NCI-H146 (cell line): ENCODE data around the gene CCDC194.

Experiments used
- DNase-seq: peaks from one replicate; lab custom pipeline; 2025; lab: John Stamatoyannopoulos, UW

CCDC194 gene

GRCh38 chr19:17406046-17406886, 12.3 kb upstream of the CCDC194 start:
- no peak for DNase-seq

GRCh38 chr19:17405250-17406045, 11.5 kb upstream of the CCDC194 start, which contains the start of gene BST2:
Gene BST2, minus strand, starts transcription at chr19:17405630. Its CDS starts 55 bp downstream, at chr19:17405575.
- DNase-seq = no peak

GRCh38 chr19:17404621-17405249, 10.7 kb upstream of the CCDC194 start:
- DNase-seq = no peak

- DNase-seq = no peak
Observed at GRCh38 chr19:17404015-17404414, 10.0 kb upstream of the CCDC194 start.

GRCh38 chr19:17402982-17403855, 9.2 kb upstream of the CCDC194 start:
- DNase-seq = peak; percentile 57

GRCh38 chr19:17401628-17402027, 7.6 kb upstream of the CCDC194 start:
- no peak for DNase-seq

- no peak for DNase-seq
Observed at GRCh38 chr19:17398902-17399527, 5.0 kb upstream of the CCDC194 start.

GRCh38 chr19:17394891-17395415, 957 bp upstream of the CCDC194 start:
- peak; percentile 53 for DNase-seq

GRCh38 chr19:17393002-17393401, 994 bp downstream of the CCDC194 start:
- DNase-seq = no peak

GRCh38 chr19:17391371-17392151, 2.4 kb downstream of the CCDC194 start:
- no peak for DNase-seq

- peak; percentile 93 for DNase-seq
Observed at GRCh38 chr19:17390665-17391370, 3.2 kb downstream of the CCDC194 start.

- no peak for DNase-seq
Observed at GRCh38 chr19:17389957-17390664, 3.9 kb downstream of the CCDC194 start.

GRCh38 chr19:17389288-17389687, 4.7 kb downstream of the CCDC194 start:
- DNase-seq = no peak

- DNase-seq = peak; percentile 46
Observed at GRCh38 chr19:17385878-17386611, 8.0 kb downstream of the CCDC194 start.

GRCh38 chr19:17380426-17381138, 13.4 kb downstream of the CCDC194 start:
- no peak for DNase-seq

- DNase-seq = no peak
Observed at GRCh38 chr19:17379221-17379631, 14.8 kb downstream of the CCDC194 start.

GRCh38 chr19:17378271-17378670, 15.7 kb downstream of the CCDC194 start:
- no peak for DNase-seq
